CD4-positive, alpha-beta T cell treated with Interleukin-4 for 4 hours (primary cell): ENCODE measurements around the gene HOXA7.

Source experiments
- DNase-seq: peaks from one replicate; pipeline ENCODE4 v3.0.0-alpha.2; 2020

Gene HOXA7

DNA sequence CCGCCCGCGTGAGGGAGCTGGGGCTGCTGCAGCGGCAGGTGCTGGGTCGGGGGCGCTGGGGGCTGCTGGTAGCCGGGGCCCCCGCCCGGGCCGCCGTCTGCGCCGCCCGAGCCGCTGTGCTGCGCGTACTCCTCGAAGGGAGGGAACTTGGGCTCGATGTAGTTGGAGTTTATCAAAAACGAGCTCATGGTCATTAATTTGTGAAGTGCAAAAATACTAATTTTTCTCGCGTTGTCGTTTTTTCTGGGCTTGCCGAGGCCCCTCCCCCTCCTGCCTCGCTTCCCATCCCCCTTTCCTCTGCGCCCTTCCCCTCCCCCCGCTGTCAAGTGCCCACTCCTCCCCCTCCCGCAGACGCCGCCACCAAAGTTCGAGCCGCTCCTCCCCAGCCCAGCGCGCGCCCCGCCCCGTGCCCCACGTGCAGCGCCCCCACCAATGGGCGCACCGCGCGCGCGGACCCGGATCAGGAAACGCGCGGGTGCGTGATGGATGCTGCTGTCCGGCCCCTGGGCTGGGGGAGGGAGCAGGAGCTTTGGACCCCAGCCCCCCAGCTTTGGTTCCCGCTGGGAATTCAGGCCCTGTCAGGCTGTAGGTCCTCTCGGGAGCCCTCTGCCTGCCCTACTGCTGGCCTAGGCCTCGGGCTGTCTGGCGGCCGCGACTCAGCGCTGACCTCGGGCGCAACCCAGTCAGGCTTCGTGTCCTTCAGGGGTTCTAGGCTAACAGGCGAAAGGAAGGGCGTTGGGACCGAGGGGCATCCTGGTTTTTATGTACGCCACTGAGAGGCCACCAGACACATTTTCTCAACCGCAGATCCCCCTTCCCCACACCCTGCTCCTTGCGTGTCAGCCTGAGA is 25.7 kb downstream of the HOXA7 start, which contains the start of gene HOXA4:
Gene HOXA4, minus strand, starts transcription at position 218 of the 850 bp plus-strand sequence. Its CDS starts 24 bp downstream, at position 194.
- peak; percentile 68 for DNase-seq

DNA sequence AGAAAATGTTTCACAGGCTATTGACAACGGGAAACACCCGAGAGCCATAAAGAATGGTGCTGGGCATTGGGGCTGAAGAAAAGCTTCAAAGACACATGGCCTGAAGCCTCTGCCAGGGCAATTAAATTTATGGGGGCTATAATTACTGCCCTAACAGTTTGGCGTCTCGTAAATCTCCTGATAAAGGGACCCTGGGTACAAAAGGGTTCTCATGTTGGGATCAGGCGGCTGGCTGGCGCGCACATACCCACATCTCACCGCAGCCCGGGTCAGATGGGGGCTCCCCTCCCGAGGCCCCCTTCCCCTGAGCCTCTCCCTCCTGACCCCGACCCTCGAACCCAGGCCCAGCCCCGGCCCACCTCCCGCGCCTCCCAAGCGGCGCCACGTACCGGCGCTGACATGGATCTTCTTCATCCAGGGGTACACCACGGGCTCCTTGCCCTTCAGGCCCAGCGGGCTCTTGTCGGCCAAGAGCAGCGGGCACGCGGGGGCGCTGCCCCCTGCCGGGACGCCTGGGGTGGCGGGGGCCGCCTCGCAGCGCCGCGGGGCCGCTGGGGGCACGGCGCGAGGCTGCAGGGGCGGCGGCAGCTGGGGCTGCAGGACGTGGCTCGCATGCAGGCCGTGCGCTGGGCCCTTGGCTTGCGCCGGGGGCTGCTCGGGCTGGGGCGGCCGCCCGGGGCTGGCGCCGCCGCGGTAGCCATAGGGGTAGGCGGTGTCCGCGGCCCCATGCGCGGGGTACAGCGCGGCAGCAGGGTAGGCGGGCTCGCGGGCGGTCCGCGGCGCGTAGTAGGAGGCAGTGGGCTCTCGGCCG is 26.5 kb downstream of the HOXA7 start:
- no peak for DNase-seq

DNA sequence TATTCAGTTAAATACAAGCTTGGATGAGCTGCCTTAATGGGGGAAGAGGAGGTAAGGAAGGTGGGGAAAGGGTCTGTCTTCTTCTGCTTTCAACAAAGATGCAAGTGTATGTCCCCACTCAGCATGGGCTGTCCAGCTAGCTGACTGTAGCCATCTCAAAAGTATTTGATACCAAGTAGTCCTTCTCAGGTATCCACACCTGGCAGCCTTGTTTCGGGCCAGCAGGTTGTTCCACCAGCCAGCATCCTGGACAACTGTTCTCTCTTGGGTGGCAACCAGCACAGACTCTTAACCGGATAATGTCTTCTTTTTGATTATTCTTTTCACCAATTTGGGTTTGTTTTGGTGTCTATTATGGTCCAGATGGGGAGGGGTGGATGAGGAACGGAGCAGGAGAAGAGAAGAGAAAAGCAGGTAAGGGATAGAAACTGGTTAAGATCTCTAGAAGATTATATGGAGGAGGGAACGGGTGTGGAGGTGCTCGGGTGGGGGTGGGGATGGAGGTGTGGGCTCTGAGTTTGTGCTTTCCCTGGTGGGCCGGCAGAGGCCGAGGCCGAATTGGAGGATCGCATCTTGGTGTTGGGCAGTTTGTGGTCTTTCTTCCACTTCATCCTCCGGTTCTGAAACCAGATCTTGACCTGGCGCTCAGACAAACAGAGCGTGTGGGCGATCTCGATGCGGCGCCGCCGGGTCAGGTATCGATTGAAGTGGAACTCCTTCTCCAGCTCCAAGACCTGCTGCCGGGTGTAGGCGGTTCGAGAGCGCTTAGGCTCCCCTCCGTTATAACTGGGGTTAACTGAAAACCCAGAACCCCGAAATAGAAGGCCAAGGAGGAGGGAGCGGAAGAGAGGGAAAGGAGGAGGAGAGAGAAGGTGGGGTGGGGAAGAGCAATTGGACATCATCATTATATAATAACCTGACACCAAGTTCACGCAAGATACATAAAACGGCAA is 27.4 kb downstream of the HOXA7 start:
- no peak for DNase-seq

DNA sequence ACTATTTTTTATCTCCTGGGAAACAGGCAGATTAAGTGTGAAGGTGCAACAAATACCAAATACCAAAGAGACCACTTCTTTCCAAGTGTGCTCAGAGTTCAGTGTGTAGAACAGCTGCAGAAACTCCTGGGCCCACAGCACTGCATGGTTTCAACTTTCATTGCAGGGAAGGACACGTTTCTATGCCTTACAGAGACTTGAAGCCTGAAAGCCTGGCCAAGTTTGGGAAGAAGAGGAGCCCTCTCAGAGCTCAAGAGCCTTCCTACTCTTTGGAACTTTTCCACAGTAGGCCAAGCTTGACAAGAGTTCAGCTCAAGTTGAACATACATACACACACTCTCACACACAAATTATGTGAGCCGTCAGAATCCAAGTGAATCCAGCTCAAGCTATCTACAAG is 28.4 kb downstream of the HOXA7 start:
- DNase-seq, result no peak

DNA sequence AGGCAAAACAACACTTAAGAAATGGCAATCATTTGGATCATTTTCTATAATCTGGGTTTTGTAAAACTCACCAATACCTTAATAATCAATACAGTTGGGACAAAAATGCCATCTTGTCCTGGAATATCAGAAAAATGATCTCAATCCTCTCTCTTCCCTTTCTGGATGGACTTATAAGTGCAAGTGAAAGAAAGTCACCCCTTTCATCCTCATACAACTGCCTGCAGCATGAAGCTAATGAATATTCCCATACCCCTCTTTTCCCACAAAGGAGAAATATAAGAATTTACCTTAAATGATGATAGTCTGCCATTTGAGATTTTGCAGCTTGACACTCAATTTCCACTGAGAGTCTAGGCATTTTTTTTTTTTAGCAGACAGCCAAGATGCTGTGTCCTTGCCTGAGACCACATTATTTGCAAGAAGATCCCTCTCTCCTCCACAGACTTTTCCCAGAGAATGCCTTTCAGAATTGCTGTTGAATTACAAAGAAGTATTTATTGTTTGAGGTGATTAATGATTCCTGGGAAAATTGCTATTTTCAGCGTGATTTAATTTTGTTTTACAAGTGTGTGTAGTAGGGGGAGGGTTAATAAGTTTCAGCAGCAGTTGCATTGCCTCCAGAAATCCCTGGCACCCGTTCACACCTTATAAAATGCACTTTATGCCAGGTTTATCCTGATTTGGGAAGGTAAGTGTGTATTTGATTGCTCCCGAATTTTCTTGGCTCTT is 29.7 kb downstream of the HOXA7 start:
- no peak for DNase-seq

DNA sequence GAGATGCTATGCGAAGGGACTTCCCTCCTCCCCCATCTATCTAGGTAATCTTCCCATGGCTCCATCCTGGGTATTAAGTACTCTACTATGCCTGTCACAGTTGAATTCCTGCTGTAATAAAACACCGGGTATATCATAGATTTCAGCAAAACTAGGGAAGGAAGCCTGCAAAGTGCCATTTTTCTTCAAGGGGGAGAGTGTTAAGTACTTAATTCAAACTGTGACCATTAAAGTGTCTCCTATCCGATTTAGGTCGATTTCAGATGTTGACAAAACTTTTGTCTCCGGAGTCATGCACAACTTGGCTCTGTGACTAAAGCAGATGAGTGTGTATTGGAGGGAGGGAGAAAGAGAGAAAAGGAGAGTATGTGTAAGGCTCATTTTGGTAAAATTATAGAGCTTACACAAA is 30.5 kb downstream of the HOXA7 start:
- no peak for DNase-seq

DNA sequence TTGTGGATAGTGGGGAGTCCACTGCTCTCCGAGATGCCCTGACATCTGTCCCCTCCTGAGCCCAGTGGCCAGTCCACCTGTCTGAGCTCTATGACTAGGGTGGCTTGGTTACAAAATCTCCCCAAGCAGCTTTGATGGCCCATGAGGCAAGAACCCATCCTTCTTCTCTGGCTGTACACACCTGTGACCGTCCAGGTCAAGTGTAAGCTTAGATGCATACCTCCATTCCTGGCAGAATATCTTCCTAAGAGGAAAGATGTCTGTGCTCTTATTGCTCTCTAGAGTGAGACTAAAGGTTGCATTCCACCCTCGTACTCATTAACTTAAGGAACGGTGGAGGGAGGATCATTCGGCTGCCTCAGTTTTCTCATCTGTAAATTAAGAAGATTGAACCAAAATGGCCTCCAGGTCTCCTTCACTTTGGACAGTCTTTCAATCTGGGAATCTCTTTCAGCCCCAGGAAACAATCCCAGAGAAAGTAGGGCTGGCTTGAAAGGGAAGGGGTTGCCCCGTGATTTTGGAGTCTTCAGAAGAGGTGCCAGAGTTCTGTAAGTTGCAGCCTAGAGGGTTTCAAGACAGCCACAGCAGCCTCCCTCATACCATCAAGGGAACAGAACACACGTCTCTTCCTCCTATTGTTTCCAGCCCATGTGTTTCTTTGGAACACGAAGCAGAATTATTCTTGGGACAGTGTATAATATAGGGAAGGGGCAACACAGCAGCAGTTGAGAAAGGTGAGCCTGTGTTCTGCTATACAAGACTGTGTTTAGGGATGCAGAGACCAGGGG is 31.4 kb downstream of the HOXA7 start:
- DNase-seq, result no peak

DNA sequence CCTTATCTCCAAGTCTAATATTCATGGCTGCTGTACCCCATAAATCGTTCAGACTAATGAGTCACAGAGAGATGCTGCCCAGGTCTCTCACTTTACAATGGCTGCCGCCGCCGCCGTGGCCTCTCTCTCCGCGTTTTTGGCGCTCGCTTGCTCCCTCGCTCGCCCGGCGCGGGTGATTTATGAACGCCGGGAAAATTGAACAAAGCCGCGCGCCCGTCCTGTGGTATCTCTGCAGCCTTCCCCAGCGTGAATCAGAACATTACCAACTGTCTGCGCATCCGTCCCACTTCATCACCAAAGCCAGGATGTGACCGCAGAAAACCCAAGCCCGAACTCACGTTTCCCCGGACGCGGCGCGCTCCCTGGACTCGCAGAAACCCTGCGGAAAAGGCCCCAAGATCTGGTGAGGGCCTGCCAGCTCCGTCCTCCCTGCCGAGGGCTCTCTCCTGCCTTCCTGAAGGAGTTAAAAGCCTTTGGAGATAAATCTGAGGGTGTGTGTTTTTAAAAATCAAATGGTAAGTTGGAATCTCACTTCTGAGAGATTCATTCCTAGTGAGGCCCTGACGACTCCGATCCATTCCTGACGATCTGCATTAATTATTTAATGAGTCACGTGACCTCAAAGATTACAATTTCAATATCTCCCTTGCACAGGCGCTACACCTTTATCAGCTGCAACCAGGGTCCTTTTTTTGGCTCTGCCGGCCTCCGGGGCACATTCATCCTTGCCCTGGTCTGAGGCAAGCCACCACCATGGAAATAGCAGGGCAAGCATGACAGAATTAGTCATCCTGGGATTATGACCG is 32.2 kb downstream of the HOXA7 start:
- DNase-seq, result no peak

DNA sequence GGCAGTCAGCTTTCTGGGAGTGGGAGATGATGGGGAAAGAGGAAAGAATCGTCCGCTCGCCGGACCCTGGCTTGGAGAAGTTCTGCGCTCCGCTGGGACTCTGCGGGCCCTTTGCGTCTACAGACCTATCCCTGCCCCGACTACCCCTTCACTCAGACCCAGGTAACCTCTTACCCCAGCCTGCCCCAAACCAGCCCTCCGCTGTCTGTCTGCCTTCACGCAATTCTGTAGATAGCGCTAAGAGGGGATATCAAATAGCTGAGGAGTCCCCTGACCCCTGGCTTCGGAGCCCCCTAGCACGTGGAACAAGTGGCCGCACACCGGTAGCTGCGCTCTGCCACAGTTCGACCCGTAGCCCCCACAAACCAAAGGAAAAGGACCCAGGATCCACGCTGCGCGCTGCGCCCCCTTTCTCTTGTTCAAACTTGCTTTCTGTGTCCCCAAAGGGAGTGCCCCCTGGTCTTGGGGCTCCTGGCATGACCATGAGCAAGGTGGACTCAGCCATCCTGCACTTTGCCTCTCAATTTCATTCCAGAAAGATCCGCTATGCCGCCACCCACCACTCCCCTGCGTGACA is 32.9 kb downstream of the HOXA7 start:
- no peak for DNase-seq

DNA sequence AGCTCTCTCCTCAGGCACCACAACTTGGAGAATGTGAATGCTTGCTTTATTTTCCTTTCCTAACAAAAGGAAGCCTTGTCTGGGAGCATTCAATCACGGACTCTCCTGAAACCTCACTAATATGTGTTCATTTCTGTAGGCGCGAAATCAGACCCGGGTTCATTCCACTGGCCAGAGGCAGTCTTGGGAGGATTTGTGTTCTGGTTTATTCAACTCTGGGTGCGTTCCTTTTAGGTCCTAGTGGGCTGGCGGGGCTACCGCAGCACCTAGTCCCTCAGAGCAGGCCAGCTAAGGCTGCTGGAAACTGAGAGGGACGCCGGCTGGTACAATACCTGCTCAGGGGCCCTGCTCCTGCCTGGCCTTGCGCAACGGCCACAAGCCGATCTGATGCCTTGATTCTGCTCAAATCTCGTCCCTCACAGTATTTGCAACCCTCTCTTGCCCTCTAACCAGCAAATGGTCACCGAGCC is 33.4 kb downstream of the HOXA7 start:
- DNase-seq, result no peak

DNA sequence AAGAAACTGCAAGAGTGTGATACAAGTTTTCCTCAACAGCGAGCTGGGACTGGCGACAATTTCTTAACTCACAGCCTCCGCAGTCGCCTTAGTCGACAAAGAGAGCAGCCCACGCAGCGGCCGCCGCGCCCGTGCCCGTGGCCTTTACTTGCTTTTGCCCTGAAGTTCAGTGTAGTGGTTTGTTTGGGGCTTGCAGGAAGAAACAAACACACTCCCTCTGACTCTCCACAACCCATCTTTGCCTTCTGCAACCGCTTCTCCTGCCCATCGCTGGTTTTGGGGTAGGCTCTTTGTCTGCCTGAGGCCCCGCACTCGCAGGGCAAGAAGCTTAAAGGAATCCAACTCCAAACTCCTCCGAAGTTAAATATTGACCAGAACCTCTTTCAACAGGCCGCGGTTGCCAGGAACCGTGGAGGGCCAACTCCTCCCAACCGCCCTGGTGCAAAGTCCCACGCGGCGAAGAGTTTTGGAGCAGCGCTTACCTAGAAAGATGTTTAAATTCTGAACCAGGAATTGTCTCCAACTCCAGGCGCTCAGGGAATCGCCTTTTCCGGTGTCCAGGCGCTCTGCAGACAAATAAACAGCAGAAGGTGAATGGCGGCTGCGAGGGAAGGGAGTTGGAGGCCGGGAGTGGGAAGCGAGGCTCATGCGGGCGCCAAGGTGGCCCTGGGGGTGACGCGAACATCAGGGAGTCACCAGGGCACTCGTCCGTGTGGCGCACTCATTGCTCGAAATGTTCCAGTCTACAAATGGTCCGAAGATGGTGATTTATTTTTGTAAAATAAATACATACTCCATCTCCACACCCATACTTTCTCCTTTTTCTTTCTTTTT is 34.2 kb downstream of the HOXA7 start:
- DNase-seq, result no peak

DNA sequence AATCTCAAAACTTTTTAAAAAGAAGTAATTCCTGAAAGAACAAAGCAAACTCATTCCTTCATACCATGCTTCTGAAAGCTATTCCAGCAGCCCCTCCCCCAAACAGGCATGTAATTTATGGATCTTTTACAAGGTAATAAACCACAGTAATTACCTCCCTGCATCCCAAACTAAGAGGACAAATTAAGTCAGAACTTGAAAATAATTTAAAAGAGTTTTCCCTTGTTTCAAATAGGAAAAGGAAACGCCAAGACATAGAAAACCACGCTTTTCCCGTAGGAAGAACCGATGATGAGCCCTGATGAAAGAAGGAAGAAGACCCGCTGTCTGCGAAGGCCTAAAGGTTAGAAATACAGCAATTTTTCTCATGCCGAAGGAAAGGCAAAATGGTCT is 34.8 kb downstream of the HOXA7 start:
- no peak for DNase-seq

DNA sequence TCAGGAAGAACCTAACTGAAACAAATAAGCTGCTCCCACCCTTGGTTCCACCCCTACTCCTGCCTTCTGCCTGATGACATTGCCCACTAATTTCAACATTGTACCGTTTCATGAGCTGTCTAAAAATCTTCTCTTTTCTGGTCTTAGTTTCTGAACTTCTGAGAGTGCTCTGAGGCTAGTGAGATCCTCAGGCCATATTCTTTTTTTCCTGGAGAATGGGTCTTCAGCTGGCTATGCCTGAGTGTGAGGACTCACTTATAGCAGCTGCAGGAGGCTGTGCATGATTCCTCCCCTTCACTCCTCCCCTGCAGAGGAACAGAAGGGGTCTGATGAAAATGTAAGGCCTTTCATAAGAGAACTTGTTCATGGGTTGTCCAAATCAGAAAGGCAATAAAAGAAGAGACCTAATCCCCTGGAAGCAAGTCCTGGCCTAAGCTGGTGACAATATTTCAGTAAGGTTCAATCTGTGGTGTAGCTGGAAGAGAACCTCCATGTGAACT is 37.0 kb downstream of the HOXA7 start:
- no peak for DNase-seq

DNA sequence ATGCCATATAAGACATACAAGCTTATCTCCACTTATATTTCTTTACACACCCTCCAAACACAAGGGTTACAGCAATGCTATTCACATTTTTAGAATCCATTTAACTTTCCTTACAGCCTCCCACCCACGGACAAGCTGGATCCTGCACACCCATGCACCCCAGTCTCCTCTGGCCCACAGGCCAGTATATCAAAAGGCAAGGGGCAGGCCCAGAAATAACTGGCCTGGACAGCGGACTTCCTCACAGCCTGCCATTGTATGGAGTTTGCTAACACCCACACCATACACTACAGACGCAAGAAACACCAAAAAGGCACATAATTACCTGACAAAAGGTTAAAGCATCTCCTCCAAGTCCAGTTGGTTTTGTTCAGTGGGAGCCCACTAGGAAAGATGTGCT is 37.9 kb downstream of the HOXA7 start:
- no peak for DNase-seq

DNA sequence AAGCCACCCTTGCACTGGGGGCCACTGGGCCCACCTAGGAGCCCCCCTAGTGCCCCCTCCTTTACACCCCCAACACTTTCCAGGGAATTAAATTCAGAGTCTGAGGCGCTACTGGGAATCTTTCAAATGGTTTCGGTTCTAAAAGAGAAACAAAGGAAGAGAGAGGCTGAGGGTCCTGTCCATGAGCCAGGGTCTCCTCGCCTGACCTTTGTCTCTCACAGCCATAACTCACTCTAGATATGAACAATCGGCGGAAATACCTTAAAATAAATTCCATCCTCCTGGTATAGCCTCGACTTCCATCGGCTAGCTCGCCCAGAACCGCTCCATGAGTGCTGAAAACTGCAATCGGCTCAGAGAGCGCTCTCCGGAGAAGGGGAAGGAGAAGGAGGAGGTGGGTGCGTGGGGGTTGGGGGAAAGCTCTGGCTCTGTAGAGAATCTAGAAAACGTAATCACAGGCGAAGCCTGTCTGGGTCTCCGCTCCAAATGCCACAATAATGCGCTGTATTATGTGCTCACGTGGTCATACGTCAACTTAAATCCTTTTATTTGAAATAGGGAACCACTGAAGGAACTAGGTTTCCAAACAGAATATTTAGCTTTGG is 38.5 kb downstream of the HOXA7 start:
- no peak for DNase-seq

DNA sequence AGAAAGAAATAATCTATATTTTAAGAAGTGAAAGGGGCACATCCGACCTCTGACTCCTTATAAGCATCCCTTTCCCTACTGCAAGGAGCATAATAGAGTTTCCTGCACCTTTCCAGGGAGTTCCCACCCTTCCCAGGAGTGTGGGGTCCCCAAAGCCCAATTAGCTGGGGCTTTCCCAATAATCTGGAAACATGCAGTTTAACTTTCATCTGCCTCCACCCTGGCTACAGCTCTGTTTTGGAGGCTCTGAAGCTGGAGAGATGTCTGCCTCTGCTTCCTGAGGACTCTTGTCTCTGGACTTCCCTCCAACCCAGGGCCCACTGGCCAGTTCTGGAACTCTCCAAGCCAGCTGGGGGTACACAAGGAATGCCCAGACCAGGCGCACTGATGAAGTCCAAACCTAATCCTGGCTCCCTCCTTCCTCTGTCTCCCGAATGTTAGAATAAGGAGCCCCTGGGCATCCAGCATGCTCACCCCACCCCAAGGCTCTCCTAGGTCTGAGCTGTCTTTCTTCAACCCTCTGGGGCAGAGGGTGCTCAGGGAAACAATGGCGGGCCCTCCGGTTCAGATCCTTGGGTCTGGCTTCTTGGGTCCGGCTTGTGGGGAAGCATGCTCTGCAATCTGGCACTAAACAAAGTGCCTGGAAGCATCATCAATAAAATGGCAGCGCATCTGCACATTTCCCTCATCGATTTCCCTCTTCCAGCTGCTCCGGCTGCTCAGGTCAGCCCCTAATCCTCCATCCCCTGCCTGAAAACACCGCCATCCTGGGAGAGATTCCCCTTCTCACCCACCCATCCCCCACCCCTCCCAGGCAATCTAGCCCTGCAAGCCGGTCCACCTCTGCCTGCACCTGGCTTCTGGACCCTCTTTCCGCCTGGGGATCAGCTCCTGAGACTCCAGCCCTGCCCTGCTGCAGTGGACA is 39.3 kb downstream of the HOXA7 start:
- DNase-seq, result no peak
